HCT116 (cell line): Measurements from ENCODE around the gene POLR2I. TPM values are rescaled to one million over a fixed set of nuclear protein-coding genes. Genes with fewer than 3 reads are reported as not detected.

Experiments used
- ATAC-seq: fragments of 200-7000 bp; cut with Tn5 transposase; 2 replicates; pipeline ENCODE4 v1.9.1; 2020; ENCODE audit warnings: mild to moderate bottlenecking, moderate library complexity
- BruUV-seq: library from RNA; stranded (reverse); fragments of 400-500 nt; replicated peaks from 2 replicates; lab custom pipeline; 2021; lab: Mats Ljungman, UMichigan
- CTCF ChIA-PET: fragments of 300-600 bp; sonication (Branson Sonifier 250); formaldehyde crosslinking; loops from one replicate; lab custom pipeline; 2021; ENCODE audit warnings: antibody characterized with exemption; lab: Charles Lee
- POLR2A ChIA-PET: fragments of 300-600, 350-600 bp; sonication (Branson Sonifier 250); formaldehyde crosslinking; loops from one replicate; lab custom pipeline; 2021; ENCODE audit warnings: antibody characterized with exemption; lab: Charles Lee
- RAD21 ChIA-PET, 2 experiments: fragments of 300-600 bp; sonication (Branson Sonifier 250); formaldehyde crosslinking; loops; one replicate each; lab custom pipeline; 2023; ENCODE audit warnings: low total read pairs in 2 of 2; ENCODE audit not compliant: uncharacterized antibody in 2 of 2, unreplicated experiment in 2 of 2, low non-redundant PET in 1 of 2; lab: Charles Lee
- DNase-seq: peaks from one replicate; pipeline ENCODE4 v3.0.0-alpha.2; 2010; ENCODE audit warnings: low read depth, low spot score
- H2AFZ ChIP-seq: fragments of 200-600 bp; shearing (Covaris generic), sonication (generic); 2 replicates; pipeline ENCODE4 v1.6.1; 2017; ENCODE audit warnings: low read depth, mixed run types, mixed read lengths, antibody characterized with exemption, low read length; ENCODE audit not compliant: poor library complexity, severe bottlenecking
- H3K27ac ChIP-seq: 2 replicates; pipeline ENCODE4 v1.5.1; 2012; ENCODE audit warnings: low read depth, low read length
- H3K27me3 ChIP-seq: fragments of 200-600 bp; sonication (generic); 2 replicates; pipeline ENCODE4 v1.6.1; 2016; ENCODE audit warnings: mixed run types, low read length, mixed read lengths; ENCODE audit not compliant: insufficient read depth
- H3K36me3 ChIP-seq, 2 experiments: fragments of 200-500 bp in 1 of 2; fragments of 200-600 bp in 1 of 2; sonication (Bioruptor generic) in 1 of 2; sonication (generic) in 1 of 2; 2 replicates each; pipeline versions ENCODE4 v1.5.1 to v1.6.1; 2014 to 2016; ENCODE audit warnings: low read length in 2 of 2, inconsistent platforms in 1 of 2, mixed read lengths in 1 of 2, mixed run types in 1 of 2; ENCODE audit not compliant: insufficient read depth in 2 of 2, control insufficient read depth in 1 of 2
- H3K4me1 ChIP-seq, 2 experiments: fragments of 200-600 bp in 1 of 2; sonication (generic) in 1 of 2; 2 replicates each; pipeline versions ENCODE4 v1.5.1 to v1.6.1; 2012 to 2017; ENCODE audit warnings: low read length in 2 of 2, inconsistent platforms in 1 of 2, mild to moderate bottlenecking in 1 of 2, mixed read lengths in 1 of 2, mixed run types in 1 of 2, moderate library complexity in 1 of 2; ENCODE audit not compliant: insufficient read depth in 2 of 2, control insufficient read depth in 1 of 2
- H3K4me2 ChIP-seq: fragments of 200-600 bp; sonication (generic); 2 replicates; pipeline ENCODE4 v1.6.1; 2017; ENCODE audit warnings: mixed run types, low read length, mixed read lengths
- H3K4me3 ChIP-seq, 2 experiments: fragments of 200-600 bp in 1 of 2; sonication (generic) in 1 of 2; replicated peaks in 1 of 2; 2 replicates each; pipeline ENCODE4 v1.5.1; 2011 to 2016; ENCODE audit warnings: low read length in 2 of 2, control low read depth in 1 of 2, low read depth in 1 of 2, mild to moderate bottlenecking in 1 of 2, mixed read lengths in 1 of 2, mixed run types in 1 of 2
- H3K79me2 ChIP-seq: fragments of 200-600 bp; sonication (generic); 2 replicates; pipeline ENCODE4 v1.6.1; 2017; ENCODE audit warnings: mild to moderate bottlenecking, mixed run types, low read length, moderate library complexity, mixed read lengths; ENCODE audit not compliant: insufficient read depth
- H3K9ac ChIP-seq: fragments of 200-600 bp; sonication (generic); 2 replicates; pipeline ENCODE4 v1.6.1; 2016; ENCODE audit warnings: low read length, mixed read lengths
- H3K9me2 ChIP-seq: fragments of 200-600 bp; sonication (generic), shearing (Covaris generic); 2 replicates; pipeline ENCODE4 v1.6.1; 2017; ENCODE audit warnings: mixed run types, mild to moderate bottlenecking, moderate library complexity; ENCODE audit not compliant: insufficient read depth
- H3K9me3 ChIP-seq, 2 experiments: fragments of 200-500 bp in 1 of 2; fragments of 200-600 bp in 1 of 2; sonication (Bioruptor generic) in 1 of 2; sonication (generic) in 1 of 2; 2 replicates each; pipeline ENCODE4 v1.6.1; 2014 to 2017; ENCODE audit warnings: low read length in 2 of 2, mixed read lengths in 2 of 2, inconsistent platforms in 1 of 2, low read depth in 1 of 2, mild to moderate bottlenecking in 1 of 2, mixed run types in 1 of 2, moderate library complexity in 1 of 2; ENCODE audit not compliant: control insufficient read depth in 1 of 2, insufficient read depth in 1 of 2
- H4K20me1 ChIP-seq: fragments of 200-600 bp; sonication (generic), shearing (Covaris generic); 2 replicates; pipeline ENCODE4 v1.6.1; 2017; ENCODE audit warnings: mixed run types, mild to moderate bottlenecking, moderate library complexity; ENCODE audit not compliant: insufficient read depth
- CTCF ChIP-seq, 3 experiments: fragments of 200-600 bp in 1 of 3; sonication (generic) in 1 of 3; IDR thresholded peaks in 2 of 3; conservative IDR thresholded peaks in 1 of 3; 2 replicates each; pipeline ENCODE4 v1.5.1; 2012 to 2017; ENCODE audit warnings: low read depth in 2 of 3, low read length in 2 of 3, antibody characterized with exemption in 1 of 3, borderline replicate concordance in 1 of 3, control low read depth in 1 of 3, mild to moderate bottlenecking in 1 of 3, mixed read lengths in 1 of 3, mixed run types in 1 of 3, moderate library complexity in 1 of 3; ENCODE audit not compliant: insufficient read depth in 1 of 3
- POLR2A ChIP-seq: IDR thresholded peaks from 2 replicates; pipeline ENCODE4 v1.7.0; 2011; ENCODE audit warnings: borderline replicate concordance; ENCODE audit not compliant: insufficient read depth, insufficient read length; ENCODE audit errors: extremely low read depth
- POLR2AphosphoS5 ChIP-seq: IDR thresholded peaks from 2 replicates; pipeline ENCODE4 v1.6.1; 2011; ENCODE audit warnings: mild to moderate bottlenecking, low read depth, low read length, moderate library complexity
- REST ChIP-seq: IDR thresholded peaks from 2 replicates; pipeline ENCODE4 v1.6.1; 2012; ENCODE audit warnings: low read depth
- TCF7L2 ChIP-seq: IDR thresholded peaks from 2 replicates; pipeline ENCODE4 v1.7.0; 2011; ENCODE audit warnings: borderline replicate concordance, inconsistent platforms; ENCODE audit not compliant: insufficient read depth, insufficient read length; ENCODE audit errors: extremely low read depth
- intact Hi-C: fragments of 100-400 bp; cut with micrococcal nuclease; formaldehyde crosslinking; loops from 2 replicates; pipeline ENCODE4 v1.10.0; 2022
- total RNA-seq: library from RNA; stranded (reverse); gene quantifications from one replicate; pipeline ENCODE4 v1.2.1, GENCODE V29; 2021; ENCODE audit not compliant: unreplicated experiment

POLR2I gene
- total RNA-seq, 1 experiment from 2014 or later, result 108 TPM

- no peak for TF ChIP-seq TCF7L2
- TF ChIP-seq, all 23 proteins: peak for 0
Measured at GRCh38 chr19:36093146-36093662, 21.5 kb downstream of the POLR2I start (continued).

DNA sequence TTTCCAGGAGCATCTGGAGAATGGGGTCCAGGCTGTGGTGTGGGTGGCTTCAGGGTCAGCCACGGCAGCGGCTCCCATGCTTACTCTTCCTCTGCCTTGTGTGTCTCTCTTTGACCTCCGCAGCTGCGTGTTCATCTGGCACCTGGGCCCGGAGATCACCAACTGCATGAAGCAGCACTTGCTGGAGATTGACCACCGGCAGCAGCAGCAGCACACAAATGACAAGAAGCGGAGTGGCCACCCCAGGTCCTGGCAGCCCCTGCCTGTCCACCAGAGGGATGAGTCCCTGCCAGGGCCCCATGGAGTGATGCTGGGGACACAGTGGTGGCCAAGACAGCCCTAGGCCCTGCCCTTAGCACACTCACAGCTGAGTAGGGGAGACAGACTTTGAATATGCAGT, 22.1 kb downstream of the POLR2I start:
- H3K9ac ChIP-seq, result no peak overlapping the region
- no peak overlapping the region for H3K4me2 ChIP-seq
- no peaks in the 10 kb centered on the region for H3K9me3 ChIP-seq
- peaks cover 8 to 32% of the 10 kb centered on the region in 2 experiments for H3K36me3 ChIP-seq
- CTCF ChIA-PET, result no interaction called here
- no peak overlapping the region for H2AFZ ChIP-seq
- POLR2A ChIA-PET, result no interaction called here
- no peaks in the 10 kb centered on the region for H4K20me1 ChIP-seq
- intact Hi-C loops, result no loop called here
- no peak for TF ChIP-seq TCF7L2
- TF ChIP-seq POLR2A, result no peak
- RAD21 ChIA-PET, result no interaction called here
- ATAC-seq, result no peak
- no peak overlapping the region for H3K27ac ChIP-seq
- H3K9me2 ChIP-seq, result no peaks in the 10 kb centered on the region
- no peak overlapping the region for H3K4me3 ChIP-seq
- H3K27me3 ChIP-seq, result no peaks in the 10 kb centered on the region
- no TSS peak for BruUV-seq
- H3K4me1 ChIP-seq, result no peaks in the 10 kb centered on the region
- DNase-seq, result no peak
- H3K79me2 ChIP-seq, result no peaks in the 10 kb centered on the region

DNA sequence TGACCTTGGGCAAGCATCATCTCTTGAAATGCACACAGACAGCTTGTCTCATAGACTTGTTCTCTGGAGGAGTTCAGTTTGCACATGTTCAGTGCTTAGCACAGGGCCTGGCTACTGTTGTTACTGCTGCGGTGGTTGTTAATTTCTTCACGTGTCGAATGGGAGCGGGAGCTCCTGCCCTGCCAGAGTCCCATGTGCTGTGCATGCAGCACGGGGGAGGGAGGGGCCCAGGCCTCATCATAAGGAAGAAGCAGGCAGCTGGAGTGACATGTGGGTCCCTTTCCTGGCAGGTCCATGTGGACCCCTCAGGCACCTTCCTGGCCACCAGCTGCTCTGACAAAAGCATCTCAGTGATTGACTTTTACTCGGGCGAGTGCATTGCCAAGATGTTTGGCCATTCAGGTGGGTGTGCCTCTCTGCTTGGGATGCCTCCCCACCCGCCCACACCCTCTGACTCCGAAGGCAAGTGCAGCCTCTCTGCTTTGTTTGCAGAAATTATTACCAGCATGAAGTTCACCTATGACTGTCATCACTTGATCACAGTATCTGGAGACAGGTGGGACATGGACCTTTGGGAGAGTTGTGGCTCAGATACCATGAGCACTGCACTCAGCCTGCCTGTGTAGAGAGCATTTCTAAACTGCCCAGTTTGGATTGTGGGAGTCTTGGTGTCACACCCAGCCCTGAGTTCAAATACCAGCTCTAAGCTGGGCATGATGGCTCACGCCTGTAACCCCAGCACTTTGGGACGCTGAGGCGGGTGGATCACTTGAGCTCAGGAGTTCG, 23.6 kb downstream of the POLR2I start:
- H3K4me2 ChIP-seq, result no peak overlapping the region
- H3K9me2 ChIP-seq, result no peaks in the 10 kb centered on the region
- no peak overlapping the region for H3K4me3 ChIP-seq
- no peaks in the 10 kb centered on the region for H3K27me3 ChIP-seq
- H4K20me1 ChIP-seq, result no peaks in the 10 kb centered on the region
- DNase-seq (no peak), ATAC-seq (no peak)
- H3K27ac ChIP-seq, result no peak overlapping the region
- H3K9ac ChIP-seq, result no peak overlapping the region
- RAD21 ChIA-PET, result no interaction called here
- H3K4me1 ChIP-seq, result no peaks in the 10 kb centered on the region
- H3K79me2 ChIP-seq, result no peaks in the 10 kb centered on the region
- intact Hi-C loops, result no loop called here
- H3K9me3 ChIP-seq, result no peaks in the 10 kb centered on the region
- POLR2A ChIA-PET, result no interaction called here
- TF ChIP-seq CTCF (IDR thresholded peaks at IDR 0.05 in 2 of 3, conservative IDR thresholded peaks at IDR 0.05 in 1 of 3; ENCODE audit: borderline replicate concordance in 1 of 3, insufficient read depth in 1 of 3, low read depth in 2 of 3, low read length in 2 of 3) (no peak), POLR2AphosphoS5 (no peak), REST (no peak)
- peaks cover 10 to 32% of the 10 kb centered on the region in 2 experiments for H3K36me3 ChIP-seq
- no peak overlapping the region for H2AFZ ChIP-seq
- CTCF ChIA-PET, result no interaction called here
- no TSS peak for BruUV-seq
